ENCODE data around the gene UTS2R. TPM values are rescaled to one million over a fixed set of nuclear protein-coding genes. Genes with fewer than 3 reads are reported as not detected.
A peak's percentile ranks its signal among the peaks of the same experiment; 100 is the strongest.

UTS2R gene
- total and polyA plus RNA-seq, 7 donors = 0.10 to 3.8 (median 0.70) TPM; not detected in 3

DNA sequence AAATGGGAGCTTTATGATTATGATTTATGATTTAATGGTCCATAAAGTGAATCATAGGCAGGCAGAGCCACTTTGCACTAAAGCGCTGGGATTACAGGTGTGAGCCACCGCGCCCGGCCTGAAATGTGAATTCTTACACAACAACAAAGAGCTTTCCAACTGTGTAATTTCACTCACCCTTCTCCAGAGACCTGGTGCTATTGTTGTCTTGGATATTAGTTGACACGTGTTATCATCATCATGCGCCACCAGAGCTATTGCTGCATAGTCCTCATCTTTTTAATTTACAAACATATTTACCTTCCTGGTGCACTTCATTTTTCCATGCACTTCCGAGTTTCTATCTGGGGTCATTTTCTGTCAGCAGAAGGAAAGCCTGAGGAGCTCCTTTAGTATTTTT is 4.8 kb upstream of the UTS2R start:
- no peak overlapping the region for H3K4me3 ChIP-seq
- 71 to 83% (median 76%) methylated on average over 7 of the region's 7 CpGs for WGBS, 3 donors

DNA sequence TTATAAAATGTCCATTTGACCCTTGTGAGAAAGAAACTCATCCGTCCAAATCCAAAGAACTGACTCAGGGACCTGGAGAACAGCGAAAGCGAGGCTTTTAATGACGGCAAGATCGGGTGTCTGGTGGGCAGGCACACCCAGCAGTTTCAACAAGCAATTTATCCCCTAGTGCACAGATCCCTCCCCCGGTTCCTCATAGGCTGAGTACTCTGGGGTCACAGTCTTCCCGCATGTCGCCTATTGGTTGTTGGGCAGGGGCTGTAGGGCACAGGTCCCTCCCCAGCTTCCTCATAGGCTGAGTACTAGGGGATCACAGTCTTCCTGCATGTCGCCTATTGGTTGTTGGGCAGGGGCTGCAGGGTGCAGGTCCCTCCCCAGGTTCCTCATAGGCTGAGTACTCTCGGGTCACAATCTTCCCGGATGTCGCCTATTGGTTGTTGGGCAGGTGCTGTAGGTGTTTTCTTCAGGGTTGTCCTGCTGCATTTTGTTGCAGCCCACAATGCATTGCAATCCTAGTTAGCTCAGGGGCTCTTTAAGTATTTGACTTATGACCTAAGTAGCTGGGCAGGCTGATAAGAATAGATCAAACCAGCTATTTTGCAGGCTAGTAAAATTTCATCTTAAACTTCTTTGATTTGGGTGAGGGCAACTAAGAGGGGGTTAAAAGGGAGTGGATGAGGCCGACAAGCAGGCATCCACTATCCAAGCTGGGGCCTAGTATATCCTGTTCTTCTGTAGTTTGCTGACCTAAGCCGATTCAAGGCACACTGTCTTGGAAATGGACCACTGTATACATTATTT is 3.6 kb upstream of the UTS2R start:
- Histone ChIP-seq H3K4me3 (no peak overlapping the region), H3K9me3 (no peaks in the 10 kb centered on the region), H3K36me3 (ENCODE audit: insufficient read depth in 1 of 2, low read depth in 1 of 2) (no peaks in the 10 kb centered on the region), H3K4me1 (peaks cover 12% of the 10 kb centered on the region), H3K27me3 (ENCODE audit: insufficient read depth in 3 of 3, low read length in 2 of 3) (peaks cover 0 to 49% (median 19%) of the 10 kb centered on the region in 3 donors), H3K27ac (no peak overlapping the region)
- TF ChIP-seq, protein P1, sequence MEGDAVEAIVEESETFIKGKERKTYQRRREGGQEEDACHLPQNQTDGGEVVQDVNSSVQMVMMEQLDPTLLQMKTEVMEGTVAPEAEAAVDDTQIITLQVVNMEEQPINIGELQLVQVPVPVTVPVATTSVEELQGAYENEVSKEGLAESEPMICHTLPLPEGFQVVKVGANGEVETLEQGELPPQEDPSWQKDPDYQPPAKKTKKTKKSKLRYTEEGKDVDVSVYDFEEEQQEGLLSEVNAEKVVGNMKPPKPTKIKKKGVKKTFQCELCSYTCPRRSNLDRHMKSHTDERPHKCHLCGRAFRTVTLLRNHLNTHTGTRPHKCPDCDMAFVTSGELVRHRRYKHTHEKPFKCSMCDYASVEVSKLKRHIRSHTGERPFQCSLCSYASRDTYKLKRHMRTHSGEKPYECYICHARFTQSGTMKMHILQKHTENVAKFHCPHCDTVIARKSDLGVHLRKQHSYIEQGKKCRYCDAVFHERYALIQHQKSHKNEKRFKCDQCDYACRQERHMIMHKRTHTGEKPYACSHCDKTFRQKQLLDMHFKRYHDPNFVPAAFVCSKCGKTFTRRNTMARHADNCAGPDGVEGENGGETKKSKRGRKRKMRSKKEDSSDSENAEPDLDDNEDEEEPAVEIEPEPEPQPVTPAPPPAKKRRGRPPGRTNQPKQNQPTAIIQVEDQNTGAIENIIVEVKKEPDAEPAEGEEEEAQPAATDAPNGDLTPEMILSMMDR (IDR thresholded peaks at IDR 0.05) = no peak
- DNase-seq = no peak
- WGBS, 3 donors = 87 to 93% (median 91%) methylated on average over 14 of the region's 14 CpGs
- ATAC-seq = no peak
- intact Hi-C loops (cut with DNase I) = no loop called here

More for the DNA sequence above, 4.8 kb upstream of the UTS2R start:
- intact Hi-C loops (cut with DNase I) = no loop called here
- H3K9me3 ChIP-seq = no peaks in the 10 kb centered on the region
- H3K4me1 ChIP-seq = peaks cover 9% of the 10 kb centered on the region
- H3K36me3 ChIP-seq (ENCODE audit: insufficient read depth in 1 of 2, low read depth in 1 of 2) = no peaks in the 10 kb centered on the region
- TF ChIP-seq, protein P1 (IDR thresholded peaks at IDR 0.05) = no peak
- peaks cover 0 to 37% (median 17%) of the 10 kb centered on the region in 3 donors for H3K27me3 ChIP-seq (ENCODE audit: insufficient read depth in 3 of 3, low read length in 2 of 3)
- no peak for ATAC-seq
- no peak overlapping the region for H3K27ac ChIP-seq
- no peak for DNase-seq

DNA sequence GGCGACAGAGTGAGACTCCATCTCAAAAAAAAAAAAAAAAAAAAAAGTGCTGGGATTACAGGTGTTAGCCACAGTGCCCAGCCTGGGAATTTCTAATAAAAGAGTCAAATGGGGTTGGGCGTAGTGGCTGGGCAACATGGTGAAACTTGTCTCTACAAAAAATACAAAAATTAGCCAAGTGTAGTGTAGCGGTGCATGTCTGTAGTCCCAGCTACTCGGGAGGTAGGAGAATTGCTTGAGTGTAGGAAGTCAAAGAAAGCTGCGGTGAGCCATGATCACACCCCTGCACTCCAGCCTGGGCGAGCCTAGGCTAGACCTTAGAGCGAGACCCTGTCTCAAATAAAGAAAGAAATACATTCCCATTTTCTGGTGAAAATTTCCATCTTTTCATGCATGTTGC is 2.4 kb upstream of the UTS2R start:
- DNase-seq (no peak), ATAC-seq (no peak)
- no peaks in the 10 kb centered on the region for H3K36me3 ChIP-seq (ENCODE audit: insufficient read depth in 1 of 2, low read depth in 1 of 2)
- WGBS, 3 donors = 95 to 97% (median 96%) methylated on average over 6 of the region's 7 CpGs
- H3K9me3 ChIP-seq = no peaks in the 10 kb centered on the region
- no peak overlapping the region for H3K27ac ChIP-seq
- TF ChIP-seq, protein P1 (IDR thresholded peaks at IDR 0.05) = no peak
- intact Hi-C loops (cut with DNase I) = no loop called here
- H3K27me3 ChIP-seq (ENCODE audit: insufficient read depth in 3 of 3, low read length in 2 of 3) = peaks cover 0 to 51% (median 19%) of the 10 kb centered on the region in 3 donors
- no peak overlapping the region for H3K4me3 ChIP-seq
- H3K4me1 ChIP-seq = peaks cover 12% of the 10 kb centered on the region

DNA sequence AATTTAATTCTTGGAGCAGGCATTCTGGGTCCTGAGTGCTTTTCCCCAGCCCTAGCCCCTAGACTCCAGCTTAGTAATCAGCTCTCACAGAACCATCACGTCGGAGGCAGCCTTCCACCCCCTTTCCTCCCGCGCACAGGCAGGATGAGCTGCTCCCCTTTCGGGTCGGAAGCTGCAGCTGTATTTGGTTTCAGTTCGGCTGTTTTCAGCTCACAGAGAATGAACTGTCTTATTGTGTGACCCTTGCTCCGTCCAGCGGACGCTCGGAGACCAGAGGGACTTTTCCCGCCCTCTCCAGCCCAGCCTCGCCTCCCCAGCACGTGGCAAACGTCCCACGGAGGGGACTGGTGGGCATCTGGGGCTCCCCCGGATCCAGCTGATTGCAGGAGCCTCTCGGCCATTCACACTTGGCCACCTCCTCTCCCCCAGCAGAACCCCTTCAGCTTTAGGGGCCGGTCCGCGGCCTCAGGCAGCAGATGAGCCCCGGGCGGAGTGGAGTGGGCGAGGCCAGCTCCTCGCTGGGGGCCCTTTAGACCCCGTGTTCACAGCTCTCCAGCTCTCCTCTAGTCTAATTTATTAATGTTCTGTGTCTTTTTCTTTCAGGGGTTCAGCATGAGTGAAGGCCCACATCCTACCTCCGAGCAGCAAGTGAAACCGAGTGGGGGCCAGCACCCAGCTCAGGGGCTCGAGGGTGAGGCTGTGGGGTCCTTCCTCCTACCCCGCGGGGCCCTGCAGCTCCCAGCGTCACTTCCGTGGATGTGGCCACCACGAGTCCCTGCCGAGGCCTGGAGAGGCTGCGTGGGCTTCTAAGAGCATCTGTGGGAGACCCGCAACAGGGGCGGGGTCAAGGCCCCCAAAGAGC is 863 bp upstream of the UTS2R start:
- ATAC-seq (peak in 3 of 4 donors; percentile 20 to 34 (median 28)), DNase-seq (peak in 1 of 2 donors; percentile 52)
- TF ChIP-seq, protein P1 (IDR thresholded peaks at IDR 0.05) = no peak
- H3K36me3 ChIP-seq (ENCODE audit: insufficient read depth in 1 of 2, low read depth in 1 of 2) = no peaks in the 10 kb centered on the region
- peaks cover 12% of the 10 kb centered on the region for H3K4me1 ChIP-seq
- WGBS, 3 donors = 11 to 15% (median 12%) methylated on average over 35 to 38 of the region's 38 CpGs
- H3K4me3 ChIP-seq = peak overlapping the region; percentile 62
- no peaks in the 10 kb centered on the region for H3K9me3 ChIP-seq
- intact Hi-C loops (cut with DNase I) = no loop called here
- peaks cover 0 to 65% (median 26%) of the 10 kb centered on the region in 3 donors for H3K27me3 ChIP-seq (ENCODE audit: insufficient read depth in 3 of 3, low read length in 2 of 3)
- no peak overlapping the region for H3K27ac ChIP-seq
